Stimulated activated naive CD8-positive, alpha-beta T cell treated with anti-CD3 and anti-CD28 coated beads, Interleukin-15, amount 100 ng/mL, for 72 hours (primary cell): Measurements from ENCODE around the gene PIANP.
A peak's percentile ranks its signal among the peaks of the same experiment; 100 is the strongest.

Experiments
- ATAC-seq: fragments of 150-1000 bp; cut with Tn5 transposase; 2 replicates; pipeline ENCODE4 v1.10.0; 2021; ENCODE audit warnings: mild to moderate bottlenecking, moderate library complexity
- DNase-seq, 2 donors: peaks; one replicate each; pipeline ENCODE4 v3.0.0; 2021 to 2022
- H3K27ac Mint-ChIP-seq, 2 donors: one replicate each; pipeline ENCODE4 v1.8.0; 2022; ENCODE audit warnings: mild to moderate bottlenecking in 2 of 2, mixed read lengths in 2 of 2, moderate library complexity in 2 of 2
- H3K27me3 Mint-ChIP-seq: one replicate; pipeline ENCODE4 v1.8.0; 2022; ENCODE audit warnings: mixed read lengths
- H3K4me1 Mint-ChIP-seq: one replicate; pipeline ENCODE4 v1.8.0; 2022; ENCODE audit warnings: mild to moderate bottlenecking, mixed read lengths
- H3K4me3 Mint-ChIP-seq, 2 donors: one replicate each; pipeline ENCODE4 v1.8.0; 2022; ENCODE audit warnings: mild to moderate bottlenecking in 2 of 2, mixed read lengths in 2 of 2, moderate library complexity in 1 of 2
- H3K9me3 Mint-ChIP-seq, 2 donors: one replicate each; pipeline ENCODE4 v1.8.0; 2022; ENCODE audit warnings: mixed read lengths in 2 of 2

Gene PIANP

GRCh38 chr12:6696690-6697583 is 3.7 kb downstream of the PIANP start:
- DNase-seq (no peak), ATAC-seq (no peak)
- Mint-ChIP-seq H3K27me3 (peaks cover 37% of the 10 kb centered on the region), H3K4me3 (no peak overlapping the region), H3K9me3 (no peaks in the 10 kb centered on the region), H3K4me1 (peaks cover 40% of the 10 kb centered on the region), H3K27ac (peak overlapping the region in 1 of 2 donors; percentile 15)

GRCh38 chr12:6695313-6696045 is 5.1 kb downstream of the PIANP start:
- Mint-ChIP-seq H3K27me3 (peaks cover 22% of the 10 kb centered on the region), H3K4me3 (no peak overlapping the region), H3K27ac (no peak overlapping the region), H3K4me1 (peaks cover 40% of the 10 kb centered on the region), H3K9me3 (no peaks in the 10 kb centered on the region)
- DNase-seq (no peak), ATAC-seq (no peak)

- Mint-ChIP-seq H3K27me3 (peaks cover 17% of the 10 kb centered on the region), H3K4me1 (peaks cover 38% of the 10 kb centered on the region), H3K9me3 (no peaks in the 10 kb centered on the region), H3K27ac (no peak overlapping the region), H3K4me3 (no peak overlapping the region)
- DNase-seq = no peak
- no peak for ATAC-seq
Observed at GRCh38 chr12:6694701-6695100, 5.9 kb downstream of the PIANP start.

- no peak for DNase-seq
- H3K9me3 Mint-ChIP-seq = no peaks in the 10 kb centered on the region
- peaks cover 30% of the 10 kb centered on the region for H3K4me1 Mint-ChIP-seq
- no peak overlapping the region for H3K4me3 Mint-ChIP-seq
- peaks cover 9% of the 10 kb centered on the region for H3K27me3 Mint-ChIP-seq
- no peak for ATAC-seq
- peak overlapping the region in 1 of 2 donors; percentile 28 for H3K27ac Mint-ChIP-seq
Observed at GRCh38 chr12:6693832-6694355, 6.7 kb downstream of the PIANP start.

- ATAC-seq (no peak), DNase-seq (no peak)
- no peak overlapping the region for H3K4me3 Mint-ChIP-seq
- H3K9me3 Mint-ChIP-seq = no peaks in the 10 kb centered on the region
- no peak overlapping the region for H3K27ac Mint-ChIP-seq
- H3K27me3 Mint-ChIP-seq = no peaks in the 10 kb centered on the region
- H3K4me1 Mint-ChIP-seq = peaks cover 25% of the 10 kb centered on the region
Observed at GRCh38 chr12:6692888-6693287, 7.7 kb downstream of the PIANP start.

- Mint-ChIP-seq H3K27ac (no peak overlapping the region), H3K9me3 (no peaks in the 10 kb centered on the region), H3K4me3 (peak overlapping the region in 1 of 2 donors; percentile 42), H3K4me1 (peaks cover 39% of the 10 kb centered on the region), H3K27me3 (no peaks in the 10 kb centered on the region)
- DNase-seq (no peak), ATAC-seq (no peak)
Observed at GRCh38 chr12:6691473-6691872, 9.1 kb downstream of the PIANP start.

GRCh38 chr12:6688999-6689882 is 11.4 kb downstream of the PIANP start, which contains the start of gene ZNF384:
Gene ZNF384, minus strand, starts transcription at chr12:6689375. Its CDS starts 9,855 bp downstream, at chr12:6679520.
- H3K27ac Mint-ChIP-seq = peak within 1 kb of the TSS; percentile 97
- ATAC-seq = peak; percentile 91
- H3K27me3 Mint-ChIP-seq = no peaks in the 10 kb centered on the region
- peak within 1 kb of the TSS; percentile 86 to 94 for H3K4me3 Mint-ChIP-seq
- no peaks in the 10 kb centered on the region for H3K9me3 Mint-ChIP-seq
- peaks cover 61% of the 10 kb centered on the region for H3K4me1 Mint-ChIP-seq
- DNase-seq = peak; percentile 92 to 96

GRCh38 chr12:6688543-6688998 is 12.0 kb downstream of the PIANP start:
- peaks cover 60% of the 10 kb centered on the region for H3K4me1 Mint-ChIP-seq
- peak overlapping the region; percentile 97 for H3K27ac Mint-ChIP-seq
- H3K9me3 Mint-ChIP-seq = no peaks in the 10 kb centered on the region
- ATAC-seq (peak; percentile 29), DNase-seq (peak; percentile 41 to 59)
- no peaks in the 10 kb centered on the region for H3K27me3 Mint-ChIP-seq
- peak overlapping the region; percentile 86 to 94 for H3K4me3 Mint-ChIP-seq

GRCh38 chr12:6685814-6686213 is 14.8 kb downstream of the PIANP start:
- H3K4me1 Mint-ChIP-seq = peaks cover 56% of the 10 kb centered on the region
- H3K27me3 Mint-ChIP-seq = no peaks in the 10 kb centered on the region

GRCh38 chr12:6684609-6685008 is 16.0 kb downstream of the PIANP start:
- no peak overlapping the region for H3K4me3 Mint-ChIP-seq
- ATAC-seq = peak; percentile 3
- H3K9me3 Mint-ChIP-seq = no peaks in the 10 kb centered on the region

More at GRCh38 chr12:6685814-6686213, 14.8 kb downstream of the PIANP start:
- H3K9me3 Mint-ChIP-seq = no peaks in the 10 kb centered on the region
- no peak overlapping the region for H3K4me3 Mint-ChIP-seq
- no peak overlapping the region for H3K27ac Mint-ChIP-seq
- ATAC-seq (no peak), DNase-seq (no peak)

GRCh38 chr12:6676962-6677361 is 23.7 kb downstream of the PIANP start:
- H3K4me1 Mint-ChIP-seq = peaks cover 5% of the 10 kb centered on the region
- no peaks in the 10 kb centered on the region for H3K27me3 Mint-ChIP-seq
- no peak overlapping the region for H3K4me3 Mint-ChIP-seq
- DNase-seq (no peak), ATAC-seq (no peak)
- no peaks in the 10 kb centered on the region for H3K9me3 Mint-ChIP-seq
- no peak overlapping the region for H3K27ac Mint-ChIP-seq

More at GRCh38 chr12:6684609-6685008, 16.0 kb downstream of the PIANP start:
- Mint-ChIP-seq H3K27me3 (no peaks in the 10 kb centered on the region), H3K4me1 (peaks cover 56% of the 10 kb centered on the region), H3K27ac (no peak overlapping the region)
- peak; percentile 51 to 54 for DNase-seq

- no peaks in the 10 kb centered on the region for H3K9me3 Mint-ChIP-seq
- no peaks in the 10 kb centered on the region for H3K4me1 Mint-ChIP-seq
- no peak for ATAC-seq
- no peak overlapping the region for H3K27ac Mint-ChIP-seq
- DNase-seq = no peak
- no peaks in the 10 kb centered on the region for H3K27me3 Mint-ChIP-seq
- H3K4me3 Mint-ChIP-seq = no peak overlapping the region
Observed at GRCh38 chr12:6672143-6672542, 28.5 kb downstream of the PIANP start.

GRCh38 chr12:6667559-6668210 is 32.9 kb downstream of the PIANP start:
- Mint-ChIP-seq H3K4me1 (peaks cover 16% of the 10 kb centered on the region), H3K27ac (peak overlapping the region in 1 of 2 donors; percentile 36), H3K27me3 (no peaks in the 10 kb centered on the region), H3K4me3 (no peak overlapping the region), H3K9me3 (no peaks in the 10 kb centered on the region)
- DNase-seq (no peak), ATAC-seq (no peak)

GRCh38 chr12:6666211-6666610 is 34.4 kb downstream of the PIANP start:
- Mint-ChIP-seq H3K4me1 (peaks cover 27% of the 10 kb centered on the region), H3K4me3 (no peak overlapping the region), H3K27ac (no peak overlapping the region), H3K27me3 (no peaks in the 10 kb centered on the region), H3K9me3 (no peaks in the 10 kb centered on the region)
- ATAC-seq = no peak
- DNase-seq = no peak
